ENCODE data around the gene CD163. TPM values are rescaled to one million over a fixed set of nuclear protein-coding genes. Genes with fewer than 3 reads are reported as not detected.
"Not testable (repeated sequence)": the region's sequence is repeated elsewhere in the genome, so short reads cannot be mapped to it uniquely, and the experiment has no call there.

The CD163 gene
- total RNA-seq, 4 donors from 2014 or later: 192 to 455 (median 278) TPM

- Histone ChIP-seq H3K27me3 (peaks cover 0 to 11% of the 10 kb centered on the region in 2 donors), H3K27ac (no peak overlapping the region), H3K4me1 (no peaks in the 10 kb centered on the region), H3K9me3 (peaks cover 0 to 7% (median 0%) of the 10 kb centered on the region in 4 donors), H3K4me3 (peak overlapping the region in 3 of 4 donors; percentile 12 to 41 (median 18)), H3K36me3 (no peaks in the 10 kb centered on the region)
- 13 to 18% methylated on average over 66 to 76 of the region's 84 CpGs for WGBS, 2 donors
- TF ChIP-seq CTCF (IDR thresholded peaks at IDR 0.05): no peak
- TF ChIP-seq EP300 (IDR thresholded peaks at IDR 0.05): no peak
- TF ChIP-seq POLR2A (IDR thresholded peaks at IDR 0.05): no peak
- no peak for DNase-seq (ENCODE audit: low spot score in 2 of 2)
Measured at GRCh38 chr12:7439579-7440505, 63.7 kb downstream of the CD163 start.

GRCh38 chr12:7438291-7438995 lies 65.1 kb downstream of the CD163 start:
- H3K4me3 ChIP-seq; H3K36me3 ChIP-seq; DNase-seq (ENCODE audit: low spot score in 2 of 2); H3K27ac ChIP-seq; H3K9me3 ChIP-seq; H3K4me1 ChIP-seq: not testable (repeated sequence)
- peaks cover 0 to 11% of the 10 kb centered on the region in 2 donors for H3K27me3 ChIP-seq
- WGBS, 2 donors: 82 to 89% methylated on average over 8 of the region's 8 CpGs

GRCh38 chr12:7437494-7437893 lies 66.1 kb downstream of the CD163 start:
- not testable (repeated sequence) for H3K4me1 ChIP-seq; H3K27ac ChIP-seq; DNase-seq (ENCODE audit: low spot score in 2 of 2); H3K4me3 ChIP-seq; H3K36me3 ChIP-seq; H3K9me3 ChIP-seq
- 86 to 91% methylated on average over 3 of the region's 3 CpGs for WGBS, 2 donors
- peaks cover 0 to 11% of the 10 kb centered on the region in 2 donors for H3K27me3 ChIP-seq

GRCh38 chr12:7434670-7435069 lies 68.9 kb downstream of the CD163 start:
- no peak for TF ChIP-seq CTCF (IDR thresholded peaks at IDR 0.05)
- TF ChIP-seq POLR2A (IDR thresholded peaks at IDR 0.05): no peak
- TF ChIP-seq EP300 (IDR thresholded peaks at IDR 0.05): no peak
- H3K27me3 ChIP-seq: peaks cover 0 to under 1% of the 10 kb centered on the region in 2 donors
- H3K36me3 ChIP-seq: no peaks in the 10 kb centered on the region
- DNase-seq (ENCODE audit: low spot score in 2 of 2): no peak
- H3K27ac ChIP-seq: no peak overlapping the region
- H3K9me3 ChIP-seq: peaks cover 0 to under 1% (median 0%) of the 10 kb centered on the region in 4 donors
- H3K4me3 ChIP-seq: no peak overlapping the region
- H3K4me1 ChIP-seq: no peaks in the 10 kb centered on the region

GRCh38 chr12:7433276-7433822 lies 70.2 kb downstream of the CD163 start:
- no peak for DNase-seq (ENCODE audit: low spot score in 2 of 2)
- Histone ChIP-seq H3K27ac (no peak overlapping the region), H3K4me1 (no peaks in the 10 kb centered on the region), H3K4me3 (no peak overlapping the region), H3K9me3 (no peaks in the 10 kb centered on the region), H3K36me3 (no peaks in the 10 kb centered on the region), H3K27me3 (no peaks in the 10 kb centered on the region)
- 73 to 79% methylated on average over 6 of the region's 6 CpGs for WGBS, 2 donors
- TF ChIP-seq CTCF (IDR thresholded peaks at IDR 0.05): no peak
- TF ChIP-seq POLR2A (IDR thresholded peaks at IDR 0.05): no peak
- TF ChIP-seq EP300 (IDR thresholded peaks at IDR 0.05): no peak

Data from tibial nerve (tissue), 4 donors.